SK-N-SH (cell line): Measurements from ENCODE around the gene DNAJC13.

ENCODE experiments used
- POLR2AphosphoS5 ChIP-seq: IDR thresholded peaks from 2 replicates; pipeline ENCODE4 v1.6.1; 2012; ENCODE audit warnings: low read depth, low read length
- SMC3 ChIP-seq: IDR thresholded peaks from 2 replicates; pipeline ENCODE4 v1.6.1; 2012; ENCODE audit warnings: low read depth, low read length, improper control_type of control experiment
- YY1 ChIP-seq: IDR thresholded peaks from 2 replicates; pipeline ENCODE4 v1.4.0; 2012; ENCODE audit warnings: low read depth, mild to moderate bottlenecking
- TF ChIP-seq, protein P1 (sequence below): IDR thresholded peaks from 2 replicates; pipeline ENCODE4 v1.6.1; 2012; ENCODE audit warnings: mild to moderate bottlenecking, low read depth, low read length, moderate library complexity

- TF ChIP-seq, protein P1, sequence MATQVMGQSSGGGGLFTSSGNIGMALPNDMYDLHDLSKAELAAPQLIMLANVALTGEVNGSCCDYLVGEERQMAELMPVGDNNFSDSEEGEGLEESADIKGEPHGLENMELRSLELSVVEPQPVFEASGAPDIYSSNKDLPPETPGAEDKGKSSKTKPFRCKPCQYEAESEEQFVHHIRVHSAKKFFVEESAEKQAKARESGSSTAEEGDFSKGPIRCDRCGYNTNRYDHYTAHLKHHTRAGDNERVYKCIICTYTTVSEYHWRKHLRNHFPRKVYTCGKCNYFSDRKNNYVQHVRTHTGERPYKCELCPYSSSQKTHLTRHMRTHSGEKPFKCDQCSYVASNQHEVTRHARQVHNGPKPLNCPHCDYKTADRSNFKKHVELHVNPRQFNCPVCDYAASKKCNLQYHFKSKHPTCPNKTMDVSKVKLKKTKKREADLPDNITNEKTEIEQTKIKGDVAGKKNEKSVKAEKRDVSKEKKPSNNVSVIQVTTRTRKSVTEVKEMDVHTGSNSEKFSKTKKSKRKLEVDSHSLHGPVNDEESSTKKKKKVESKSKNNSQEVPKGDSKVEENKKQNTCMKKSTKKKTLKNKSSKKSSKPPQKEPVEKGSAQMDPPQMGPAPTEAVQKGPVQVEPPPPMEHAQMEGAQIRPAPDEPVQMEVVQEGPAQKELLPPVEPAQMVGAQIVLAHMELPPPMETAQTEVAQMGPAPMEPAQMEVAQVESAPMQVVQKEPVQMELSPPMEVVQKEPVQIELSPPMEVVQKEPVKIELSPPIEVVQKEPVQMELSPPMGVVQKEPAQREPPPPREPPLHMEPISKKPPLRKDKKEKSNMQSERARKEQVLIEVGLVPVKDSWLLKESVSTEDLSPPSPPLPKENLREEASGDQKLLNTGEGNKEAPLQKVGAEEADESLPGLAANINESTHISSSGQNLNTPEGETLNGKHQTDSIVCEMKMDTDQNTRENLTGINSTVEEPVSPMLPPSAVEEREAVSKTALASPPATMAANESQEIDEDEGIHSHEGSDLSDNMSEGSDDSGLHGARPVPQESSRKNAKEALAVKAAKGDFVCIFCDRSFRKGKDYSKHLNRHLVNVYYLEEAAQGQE: no peak
- TF ChIP-seq POLR2AphosphoS5: no peak
- TF ChIP-seq SMC3: no peak
- TF ChIP-seq YY1: no peak
Observed at GRCh38 chr3:132537297-132537696, 120.0 kb downstream of the DNAJC13 start.
